Measurements from ENCODE around the gene CLPTM1.

DNA sequence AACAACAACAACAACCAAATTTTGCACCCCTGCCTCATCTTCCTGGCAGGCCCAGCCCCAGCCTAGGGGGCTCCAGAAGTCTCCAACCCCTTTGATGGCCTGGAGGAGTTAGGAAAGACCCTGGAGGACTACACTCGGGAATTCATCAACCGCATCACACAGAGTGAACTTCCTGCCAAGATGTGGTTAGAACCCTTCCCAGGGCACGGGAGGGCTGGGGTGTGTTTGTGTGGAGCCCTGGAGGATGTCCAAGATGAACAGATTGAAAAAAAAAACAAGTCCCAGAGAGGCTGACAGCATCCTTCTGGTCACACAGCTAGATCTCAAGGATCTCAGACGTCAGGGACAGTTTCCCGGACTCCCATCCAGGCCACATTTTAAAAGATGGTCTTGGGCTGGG lies 27.4 kb upstream of the CLPTM1 start:
- TF ChIP-seq, protein P1, sequence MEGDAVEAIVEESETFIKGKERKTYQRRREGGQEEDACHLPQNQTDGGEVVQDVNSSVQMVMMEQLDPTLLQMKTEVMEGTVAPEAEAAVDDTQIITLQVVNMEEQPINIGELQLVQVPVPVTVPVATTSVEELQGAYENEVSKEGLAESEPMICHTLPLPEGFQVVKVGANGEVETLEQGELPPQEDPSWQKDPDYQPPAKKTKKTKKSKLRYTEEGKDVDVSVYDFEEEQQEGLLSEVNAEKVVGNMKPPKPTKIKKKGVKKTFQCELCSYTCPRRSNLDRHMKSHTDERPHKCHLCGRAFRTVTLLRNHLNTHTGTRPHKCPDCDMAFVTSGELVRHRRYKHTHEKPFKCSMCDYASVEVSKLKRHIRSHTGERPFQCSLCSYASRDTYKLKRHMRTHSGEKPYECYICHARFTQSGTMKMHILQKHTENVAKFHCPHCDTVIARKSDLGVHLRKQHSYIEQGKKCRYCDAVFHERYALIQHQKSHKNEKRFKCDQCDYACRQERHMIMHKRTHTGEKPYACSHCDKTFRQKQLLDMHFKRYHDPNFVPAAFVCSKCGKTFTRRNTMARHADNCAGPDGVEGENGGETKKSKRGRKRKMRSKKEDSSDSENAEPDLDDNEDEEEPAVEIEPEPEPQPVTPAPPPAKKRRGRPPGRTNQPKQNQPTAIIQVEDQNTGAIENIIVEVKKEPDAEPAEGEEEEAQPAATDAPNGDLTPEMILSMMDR (IDR thresholded peaks at IDR 0.05; ENCODE audit: insufficient read depth, low read depth, low read length) = no peak
- no peak for TF ChIP-seq EZH2 (IDR thresholded peaks at IDR 0.05; ENCODE audit: insufficient read depth, low read length)
